Smooth muscle cell (in vitro differentiated cells): Measurements from ENCODE around the gene DDX19B. TPM values are rescaled to one million over a fixed set of nuclear protein-coding genes. Genes with fewer than 3 reads are reported as not detected.
A peak's percentile ranks its signal among the peaks of the same experiment; 100 is the strongest.
"Not testable (repeated sequence)": the region's sequence is repeated elsewhere in the genome, so short reads cannot be mapped to it uniquely, and the experiment has no call there.

Experiments
- DNase-seq: peaks from one replicate; lab custom pipeline; 2025; ENCODE audit not compliant: unreplicated experiment; lab: John Stamatoyannopoulos, UW
- H2AFZ ChIP-seq: fragments of 200-600 bp; sonication (generic); 2 replicates; pipeline ENCODE4 v1.6.0; 2016; ENCODE audit warnings: antibody characterized with exemption, low read depth, mild to moderate bottlenecking
- H3F3A ChIP-seq: fragments of 200-600 bp; sonication (generic); 2 replicates; pipeline ENCODE4 v1.6.0; 2017; ENCODE audit warnings: antibody characterized with exemption, low read depth
- H3K27ac ChIP-seq: fragments of 200-600 bp; sonication (generic); 2 replicates; pipeline ENCODE4 v1.5.1; 2016; ENCODE audit warnings: low read depth, mild to moderate bottlenecking
- H3K27me3 ChIP-seq: fragments of 200-600 bp; sonication (generic); 2 replicates; pipeline ENCODE4 v1.6.1; 2016; ENCODE audit warnings: low read depth, mild to moderate bottlenecking
- H3K36me3 ChIP-seq: fragments of 200-600 bp; sonication (generic); 2 replicates; pipeline ENCODE4 v1.5.1; 2016; ENCODE audit warnings: low read depth
- H3K4me1 ChIP-seq: fragments of 200-600 bp; sonication (generic); 2 replicates; pipeline ENCODE4 v1.5.1; 2016; ENCODE audit warnings: low read depth
- H3K4me2 ChIP-seq: fragments of 200-600 bp; sonication (generic); 2 replicates; pipeline ENCODE4 v1.6.0; 2016; ENCODE audit warnings: mild to moderate bottlenecking
- H3K4me3 ChIP-seq: fragments of 200-600 bp; sonication (generic); 2 replicates; pipeline ENCODE4 v1.5.1; 2016; ENCODE audit warnings: mild to moderate bottlenecking
- H3K79me2 ChIP-seq: fragments of 200-600 bp; sonication (generic); 2 replicates; pipeline ENCODE4 v1.6.0; 2016; ENCODE audit warnings: low read depth, mild to moderate bottlenecking
- H3K9ac ChIP-seq: fragments of 200-600 bp; sonication (generic); 2 replicates; pipeline ENCODE4 v1.6.0; 2016; ENCODE audit warnings: low read depth
- H3K9me3 ChIP-seq: fragments of 200-600 bp; sonication (generic); replicated peaks from 2 replicates; pipeline ENCODE4 v1.5.1; 2016; ENCODE audit warnings: low read depth
- H4K20me1 ChIP-seq: fragments of 200-600 bp; sonication (generic); 2 replicates; pipeline ENCODE4 v1.6.0; 2016; ENCODE audit warnings: low read depth
- WGBS: methylation state at CpG from one replicate; pipeline ENCODE4 v1.1.7; 2016; ENCODE audit warnings: low lambda C conversion rate; 5-methylcytosine and 5-hydroxymethylcytosine counted together
- polyA plus RNA-seq: library from polyadenylated mRNA; unstranded; fragments of >200 nt; fragmentation: Nextera tagmentation; extraction: Ambion mirVana; gene quantifications from 2 replicates; pipeline ENCODE4 v1.2.1, GENCODE V29; 2016
- total RNA-seq: library from RNA; depleted of rRNA; stranded (reverse); fragments of >200 nt; gene quantifications from 2 replicates; pipeline ENCODE4 v1.2.3, GENCODE V29; 2014
- TF ChIP-seq, protein P1 (sequence below): fragments of 200-600 bp; sonication (generic); IDR thresholded peaks from 2 replicates; pipeline ENCODE4 v1.5.1; 2017; ENCODE audit warnings: borderline replicate concordance, mild to moderate bottlenecking, antibody characterized with exemption; ENCODE audit not compliant: insufficient read depth, poor library complexity, severe bottlenecking

DDX19B gene
- total and polyA plus RNA-seq, 2 experiments from 2014 or later = 31.8 to 49.6 TPM

DNA sequence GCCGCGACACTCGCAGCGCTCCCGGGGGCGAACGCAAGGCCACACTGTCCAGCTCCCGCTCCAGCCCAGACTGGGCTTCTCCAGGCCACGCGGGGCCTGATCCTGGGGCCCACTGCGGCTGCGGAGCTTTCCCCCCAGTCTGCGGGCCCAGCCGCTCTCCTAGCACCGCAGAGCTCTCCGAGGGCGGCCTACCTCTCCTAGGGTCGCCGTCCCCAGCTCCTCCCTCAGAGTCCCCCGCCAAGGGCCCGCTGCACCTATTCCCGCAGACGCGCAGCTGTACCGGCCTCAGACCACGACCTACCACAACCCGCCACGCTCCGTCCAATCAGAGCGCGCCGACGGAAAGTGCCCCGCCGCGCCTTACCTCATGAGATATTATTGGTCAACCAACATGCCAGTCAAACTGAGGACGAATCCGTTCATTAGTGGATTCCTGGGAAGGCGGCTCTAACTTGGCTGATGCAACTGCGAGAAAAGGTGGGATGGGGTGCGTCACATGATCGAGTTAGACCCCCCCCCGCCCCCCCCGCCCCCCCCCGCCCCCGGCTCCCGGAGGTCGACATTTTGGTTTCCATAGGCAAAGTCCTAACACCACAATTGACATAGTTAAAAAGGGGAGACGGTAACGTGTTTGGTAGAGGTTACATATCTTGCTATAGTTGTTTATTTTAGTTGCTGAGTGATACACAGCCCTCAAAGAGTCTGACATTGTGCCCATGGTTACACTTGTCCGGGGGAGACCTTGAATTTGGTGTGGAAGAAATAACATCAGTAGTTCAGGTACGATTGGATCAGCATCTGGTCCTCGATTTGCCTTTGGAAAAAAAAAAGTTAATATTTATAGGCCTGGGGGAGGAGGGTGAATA is 9.5 kb upstream of the DDX19B start, which contains the start of gene AARS1:
AARS1 (minus strand) TSS at position 278 of the 866 bp plus-strand sequence. CDS start 6,743 bp downstream, outside the sequence.
- Histone ChIP-seq H3K4me2 (peak within 1 kb of the TSS; percentile 90), H3K9ac (peak within 1 kb of the TSS; percentile 95), H3K4me1 (peaks cover 5% of the 10 kb centered on the region), H3K36me3 (no peaks in the 10 kb centered on the region), H3K4me3 (peak within 1 kb of the TSS; percentile 75), H3K79me2 (peaks cover 44% of the 10 kb centered on the region), H3K27ac (peak within 1 kb of the TSS; percentile 96), H3K27me3 (no peaks in the 10 kb centered on the region), H3K9me3 (no peaks in the 10 kb centered on the region), H2AFZ (peak within 1 kb of the TSS; percentile 90), H3F3A (peaks cover 21% of the 10 kb centered on the region), H4K20me1 (peaks cover 31% of the 10 kb centered on the region)
- DNase-seq = peak; percentile 80
- TF ChIP-seq, protein P1, sequence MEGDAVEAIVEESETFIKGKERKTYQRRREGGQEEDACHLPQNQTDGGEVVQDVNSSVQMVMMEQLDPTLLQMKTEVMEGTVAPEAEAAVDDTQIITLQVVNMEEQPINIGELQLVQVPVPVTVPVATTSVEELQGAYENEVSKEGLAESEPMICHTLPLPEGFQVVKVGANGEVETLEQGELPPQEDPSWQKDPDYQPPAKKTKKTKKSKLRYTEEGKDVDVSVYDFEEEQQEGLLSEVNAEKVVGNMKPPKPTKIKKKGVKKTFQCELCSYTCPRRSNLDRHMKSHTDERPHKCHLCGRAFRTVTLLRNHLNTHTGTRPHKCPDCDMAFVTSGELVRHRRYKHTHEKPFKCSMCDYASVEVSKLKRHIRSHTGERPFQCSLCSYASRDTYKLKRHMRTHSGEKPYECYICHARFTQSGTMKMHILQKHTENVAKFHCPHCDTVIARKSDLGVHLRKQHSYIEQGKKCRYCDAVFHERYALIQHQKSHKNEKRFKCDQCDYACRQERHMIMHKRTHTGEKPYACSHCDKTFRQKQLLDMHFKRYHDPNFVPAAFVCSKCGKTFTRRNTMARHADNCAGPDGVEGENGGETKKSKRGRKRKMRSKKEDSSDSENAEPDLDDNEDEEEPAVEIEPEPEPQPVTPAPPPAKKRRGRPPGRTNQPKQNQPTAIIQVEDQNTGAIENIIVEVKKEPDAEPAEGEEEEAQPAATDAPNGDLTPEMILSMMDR = no peak
- WGBS = 6% methylated on average over 44 of the region's 53 CpGs

DNA sequence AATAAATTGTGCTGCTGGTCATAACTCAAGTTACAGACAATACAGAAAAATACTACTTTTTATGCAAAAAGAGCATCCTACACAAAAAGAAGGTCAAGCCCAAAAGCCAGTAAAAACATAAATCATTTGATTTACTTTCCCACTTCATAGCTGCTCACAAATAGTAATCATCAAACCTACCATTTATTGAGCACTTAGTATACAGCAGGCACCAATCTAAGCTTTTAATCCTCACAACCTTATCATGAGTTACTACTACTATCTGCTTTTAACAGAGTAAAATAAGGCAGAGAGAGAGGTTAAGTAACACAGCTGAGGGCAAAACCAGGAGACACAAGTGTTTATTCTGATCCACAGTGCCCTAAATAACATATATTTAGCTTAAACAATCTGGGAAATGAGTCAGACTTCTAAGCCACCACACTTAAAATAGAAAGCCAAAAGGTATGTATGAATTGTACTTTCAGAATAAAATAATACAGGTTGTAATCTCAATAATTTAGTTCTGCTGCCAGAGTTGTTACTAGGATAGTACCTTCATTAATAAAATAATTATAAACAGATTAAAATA is 8.0 kb upstream of the DDX19B start:
- no peak overlapping the region for H3K4me2 ChIP-seq
- TF ChIP-seq, protein P1 = no peak
- H2AFZ ChIP-seq = no peak overlapping the region

DNA sequence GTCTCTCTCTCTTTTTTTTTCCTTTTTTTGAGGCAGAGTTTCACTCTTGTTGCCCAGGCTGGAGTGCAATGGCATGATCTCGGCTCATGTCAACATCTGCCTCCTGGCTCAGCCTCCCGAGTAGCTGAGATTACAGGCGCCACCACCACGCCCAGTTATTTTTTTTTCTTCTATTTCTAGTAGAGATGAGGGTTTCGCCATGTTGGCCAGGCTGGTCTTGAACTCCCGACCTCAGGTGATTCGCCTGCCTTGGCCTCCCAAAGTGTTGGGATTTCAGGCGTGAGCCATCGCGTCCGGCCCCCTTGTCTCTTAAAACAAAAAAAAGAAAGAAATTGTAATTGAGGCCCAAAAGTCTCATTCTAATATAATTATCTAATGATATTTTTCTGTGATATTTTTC is 6.8 kb upstream of the DDX19B start:
- not testable (repeated sequence) for H3K27me3 ChIP-seq, H3K9ac ChIP-seq, H2AFZ ChIP-seq, H4K20me1 ChIP-seq, H3K27ac ChIP-seq, H3K4me1 ChIP-seq, H3K9me3 ChIP-seq, H3K4me3 ChIP-seq, DNase-seq, H3K4me2 ChIP-seq, H3K36me3 ChIP-seq
- Histone ChIP-seq H3F3A (peaks cover 21% of the 10 kb centered on the region), H3K79me2 (peaks cover 17% of the 10 kb centered on the region)
- 97% methylated on average over 11 of the region's 11 CpGs for WGBS

More for the DNA sequence above, 8.0 kb upstream of the DDX19B start:
- no peaks in the 10 kb centered on the region for H3K9me3 ChIP-seq
- peaks cover 28% of the 10 kb centered on the region for H3K79me2 ChIP-seq
- peak overlapping the region; percentile 94 for H3K27ac ChIP-seq
- H3K4me3 ChIP-seq = no peak overlapping the region
- peaks cover 5% of the 10 kb centered on the region for H3K4me1 ChIP-seq
- no peaks in the 10 kb centered on the region for H3K36me3 ChIP-seq
- H3F3A ChIP-seq = peaks cover 21% of the 10 kb centered on the region
- peaks cover 15% of the 10 kb centered on the region for H4K20me1 ChIP-seq
- no peak overlapping the region for H3K9ac ChIP-seq
- no peaks in the 10 kb centered on the region for H3K27me3 ChIP-seq
- no peak for DNase-seq

DNA sequence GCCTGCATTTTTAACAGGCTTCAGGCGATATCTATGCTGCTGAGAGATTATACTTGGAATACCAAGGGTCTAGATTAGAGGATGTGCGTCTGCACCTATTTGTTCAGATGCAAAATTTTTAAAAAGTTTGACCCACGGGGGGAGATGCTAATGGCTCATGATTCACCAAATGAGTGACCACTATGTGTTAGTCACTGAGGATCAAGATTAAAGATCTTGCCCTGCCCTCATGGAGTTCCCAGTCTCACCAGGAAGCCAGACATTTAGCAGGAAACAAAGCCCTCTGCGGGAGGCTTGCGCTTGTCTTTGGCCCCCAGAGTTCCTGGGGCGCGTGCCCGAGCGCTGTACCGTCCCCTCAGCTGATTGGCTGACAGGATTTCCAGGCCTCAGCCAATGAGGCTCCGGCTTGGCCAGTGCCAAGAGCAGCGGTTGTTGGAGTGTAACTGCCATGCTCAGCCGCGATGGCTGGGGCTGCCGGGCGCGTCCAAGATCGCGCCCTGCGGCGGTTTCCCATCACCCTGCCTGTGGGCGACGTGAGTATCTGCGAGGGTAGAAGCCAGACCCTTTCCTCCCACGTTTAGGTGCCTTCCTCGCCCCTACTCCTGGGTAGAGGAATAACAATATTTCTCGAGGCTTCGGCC is 4.5 kb upstream of the DDX19B start:
- H4K20me1 ChIP-seq = no peaks in the 10 kb centered on the region
- no peak overlapping the region for H3K9ac ChIP-seq
- H3K27ac ChIP-seq = no peak overlapping the region
- no peaks in the 10 kb centered on the region for H3K9me3 ChIP-seq
- TF ChIP-seq, protein P1 = no peak
- no peak overlapping the region for H2AFZ ChIP-seq
- peaks cover 15% of the 10 kb centered on the region for H3F3A ChIP-seq
- H3K4me1 ChIP-seq = peaks cover 5% of the 10 kb centered on the region
- peaks cover 9% of the 10 kb centered on the region for H3K79me2 ChIP-seq
- H3K27me3 ChIP-seq = no peaks in the 10 kb centered on the region
- no peak overlapping the region for H3K4me2 ChIP-seq
- DNase-seq = no peak
- no peaks in the 10 kb centered on the region for H3K36me3 ChIP-seq
- 94% methylated on average over 28 of the region's 28 CpGs for WGBS
- H3K4me3 ChIP-seq = no peak overlapping the region
